Left hindlimb (tissue), 1 donor: ENCODE data around the gene ONECUT2.

ENCODE experiments used
- DNase-seq: peaks from one replicate; pipeline ENCODE4 v3.0.0-alpha.2; 2018

The ONECUT2 gene

DNA sequence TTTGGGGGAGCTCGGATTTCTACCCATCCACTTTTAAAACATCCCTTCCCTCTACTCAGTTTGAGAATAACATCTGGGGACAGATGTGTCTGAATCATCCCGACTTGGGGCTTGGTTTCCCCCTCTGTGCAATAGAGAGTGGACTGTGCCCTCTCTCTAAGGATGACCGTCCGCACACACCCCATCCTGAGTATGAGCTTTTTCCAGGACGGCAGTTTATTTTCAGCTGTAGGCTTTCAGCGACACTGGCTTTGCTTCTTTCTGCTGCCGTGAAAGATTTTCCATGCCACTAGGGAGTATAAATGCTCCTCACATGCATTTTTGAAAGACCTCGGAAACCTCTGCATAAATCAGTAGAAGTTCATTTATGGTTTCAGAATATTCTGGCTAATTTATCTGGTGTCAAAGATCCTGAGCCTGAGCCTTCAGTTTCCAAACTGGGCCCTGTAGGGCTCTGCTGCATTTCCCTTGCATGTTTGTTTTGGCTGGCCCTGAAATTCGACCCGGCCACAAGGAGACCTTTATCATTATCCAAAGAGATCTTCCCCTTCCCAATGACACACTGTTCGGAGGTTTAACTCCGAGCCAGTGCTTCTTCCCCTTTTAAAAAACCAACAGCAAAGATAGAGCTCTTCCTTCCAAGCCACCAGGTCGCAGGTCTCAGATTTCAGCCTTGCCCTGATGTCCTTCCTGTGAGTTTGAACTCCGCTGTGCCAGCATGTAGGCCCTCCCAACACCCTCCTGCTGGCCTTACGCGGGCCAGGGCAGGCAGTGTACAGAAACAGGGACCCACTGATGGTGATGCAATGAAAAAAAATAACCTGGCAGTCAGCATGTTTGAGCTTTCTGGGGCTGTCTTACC, 98.1 kb downstream of the ONECUT2 start:
- peak; percentile 33 for DNase-seq

DNA sequence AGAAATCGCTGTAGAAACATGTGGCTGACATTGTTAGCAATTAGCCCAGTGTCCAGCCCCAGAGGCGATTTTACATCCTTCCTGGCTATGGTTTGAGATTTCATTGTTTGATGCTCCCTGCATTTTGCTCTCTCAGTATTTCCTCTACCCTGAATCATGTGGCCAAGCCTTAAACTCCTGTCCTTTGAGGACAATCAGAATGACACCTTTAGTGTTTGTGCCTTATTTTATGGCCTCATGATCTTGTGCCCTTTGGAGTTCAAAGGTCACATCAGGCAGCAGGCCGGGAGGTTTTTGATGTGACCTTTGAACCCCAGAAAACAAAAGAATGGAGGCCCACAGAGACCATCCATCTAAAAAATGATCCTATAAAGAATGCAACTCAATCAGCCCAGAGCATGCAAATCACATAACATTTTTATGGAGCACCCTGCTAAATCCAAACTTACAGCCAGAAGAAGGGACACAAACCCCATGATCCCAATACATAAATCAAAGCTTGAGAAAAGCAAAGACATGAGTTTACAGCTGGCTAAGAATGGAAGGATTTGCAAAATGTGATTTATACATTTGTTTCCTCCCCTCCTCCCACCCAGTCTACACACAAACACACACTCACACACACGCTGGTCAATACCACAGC, 98.8 kb downstream of the ONECUT2 start:
- DNase-seq, result no peak

DNA sequence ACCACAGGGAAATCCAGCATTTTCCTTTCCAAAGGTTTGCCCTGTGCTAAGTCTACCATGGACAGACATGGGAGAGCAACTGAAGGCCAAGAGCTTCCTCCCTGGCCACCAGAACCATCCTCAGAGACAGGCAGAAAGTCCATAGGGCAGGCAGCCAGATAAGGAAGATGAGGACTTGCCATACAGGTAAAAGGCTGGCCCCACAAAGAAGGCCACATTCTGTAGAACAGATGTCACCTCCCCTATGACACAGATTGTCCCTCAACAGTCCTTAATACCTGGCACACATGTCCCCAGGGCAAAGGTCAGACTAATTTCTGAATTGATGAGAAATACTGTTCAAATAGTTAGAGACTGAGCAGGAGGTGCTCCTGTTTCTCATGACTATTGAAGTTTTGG, 99.3 kb downstream of the ONECUT2 start:
- DNase-seq, result no peak

DNA sequence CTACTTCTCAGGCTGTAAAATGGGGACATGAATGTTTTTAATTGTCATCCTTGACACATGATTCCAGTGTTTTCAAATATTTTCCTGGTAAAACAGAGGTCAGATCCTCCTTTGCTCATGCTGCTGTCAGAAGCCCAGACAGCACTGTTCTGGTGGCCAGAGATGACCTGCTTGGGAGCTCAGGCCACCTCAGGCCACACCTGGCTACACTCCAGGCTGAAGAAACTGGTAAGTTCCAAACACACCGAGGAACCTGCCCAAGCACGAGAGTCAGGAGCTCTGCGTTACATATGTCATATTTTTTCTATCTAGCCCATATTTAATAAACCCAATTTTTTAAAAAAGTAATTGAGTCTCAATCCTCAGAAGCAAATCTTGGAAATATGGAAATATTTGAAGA, 103.4 kb downstream of the ONECUT2 start:
- no peak for DNase-seq

DNA sequence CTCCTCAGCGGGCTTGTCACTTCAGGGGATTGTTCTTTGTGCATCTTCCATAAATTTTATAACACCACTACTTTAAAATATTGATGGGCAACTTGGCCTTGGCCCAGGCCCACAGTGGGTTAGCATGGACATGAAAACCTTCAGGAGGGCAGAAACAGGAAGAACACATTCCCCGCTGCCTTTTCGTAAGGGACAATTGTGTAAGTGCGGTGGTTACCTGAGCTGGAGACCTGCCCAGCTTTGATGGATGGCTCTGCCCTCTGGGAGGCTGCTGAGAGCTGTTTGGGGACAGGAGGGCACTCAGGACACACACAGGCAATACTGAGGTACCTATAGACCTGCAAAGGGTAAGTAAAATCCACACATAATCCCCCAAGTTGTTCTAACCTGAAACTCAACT, 104.5 kb downstream of the ONECUT2 start:
- no peak for DNase-seq
